K562 (cell line): ENCODE results near the gene CACNA1I. TPM values are rescaled to one million over a fixed set of nuclear protein-coding genes. Genes with fewer than 3 reads are reported as not detected.
A peak's percentile ranks its signal among the peaks of the same experiment; 100 is the strongest.

Source experiments
- CBX3 ChIP-seq, 2 experiments: IDR thresholded peaks; 1 replicate in 1 of 2; 2 replicates in 1 of 2; pipeline ENCODE4 v1.6.1; 2012; ENCODE audit warnings: inconsistent platforms in 2 of 2, low read length in 2 of 2, borderline replicate concordance in 1 of 2, control low read depth in 1 of 2
- DIDO1 ChIP-seq: fragments of 450-650 bp; IDR thresholded peaks from 2 replicates; pipeline ENCODE4 v1.6.1; 2016; ENCODE audit warnings: low read depth, missing biosample characterization, missing genetic modification characterization
- E2F3 ChIP-seq: fragments of 250-450 bp; sonication (Bioruptor Pico); IDR thresholded peaks from 2 replicates; pipeline ENCODE4 v1.4.0; 2020; ENCODE audit warnings: mild to moderate bottlenecking
- ESRRA ChIP-seq: fragments of 450-650 bp; IDR thresholded peaks from 2 replicates; pipeline ENCODE4 v1.6.1; 2014; ENCODE audit warnings: low read depth, mild to moderate bottlenecking, moderate library complexity, borderline replicate concordance
- FOXM1 ChIP-seq, 2 experiments: fragments of 450-650 bp in 1 of 2; sonication (generic) in 1 of 2; formaldehyde crosslinking in 1 of 2; IDR thresholded peaks; 2 replicates each; pipeline versions ENCODE4 v1.6.1 to v1.9.0; 2017 to 2022; ENCODE audit warnings: low read depth in 2 of 2, mild to moderate bottlenecking in 2 of 2, missing genetic modification reagents in 1 of 2, moderate library complexity in 1 of 2
- HDAC2 ChIP-seq: fragments of 450-650 bp; IDR thresholded peaks from 2 replicates; pipeline ENCODE4 v1.6.1; 2016; ENCODE audit warnings: mild to moderate bottlenecking
- MCM3 ChIP-seq: fragments of 450-650 bp; IDR thresholded peaks from 2 replicates; pipeline ENCODE4 v1.6.1; 2016
- NCOA6 ChIP-seq: fragments of 450-650 bp; IDR thresholded peaks from 2 replicates; pipeline ENCODE4 v1.6.1; 2017; ENCODE audit warnings: mild to moderate bottlenecking
- NFIX ChIP-seq: fragments of 250-450 bp; sonication (Bioruptor Pico); IDR thresholded peaks from 2 replicates; pipeline ENCODE4 v1.4.0; 2020; ENCODE audit warnings: low read depth, mild to moderate bottlenecking, moderate library complexity
- NONO ChIP-seq, 2 experiments: fragments of 200-400 bp in 1 of 2; fragments of 450-650 bp in 1 of 2; formaldehyde crosslinking in 1 of 2; IDR thresholded peaks; 2 replicates each; pipeline ENCODE4 v1.6.1; 2017; ENCODE audit warnings: low read depth in 2 of 2, mild to moderate bottlenecking in 2 of 2, moderate library complexity in 2 of 2, low read length in 1 of 2
- POLR2G ChIP-seq: fragments of 200-400 bp; formaldehyde crosslinking; IDR thresholded peaks from 2 replicates; pipeline ENCODE4 v1.6.1; 2017; ENCODE audit warnings: low read depth, mild to moderate bottlenecking, antibody characterized with exemption, low read length, moderate library complexity
- PTBP1 ChIP-seq: fragments of 200-400 bp; formaldehyde crosslinking; IDR thresholded peaks from 2 replicates; pipeline ENCODE4 v1.6.1; 2017; ENCODE audit warnings: low read depth, low read length
- RBM25 ChIP-seq: fragments of 200-400 bp; formaldehyde crosslinking; IDR thresholded peaks from 2 replicates; pipeline ENCODE4 v1.6.1; 2018; ENCODE audit warnings: low read length, low read depth, moderate library complexity; ENCODE audit not compliant: severe bottlenecking
- RNF2 ChIP-seq: sonication (generic); IDR thresholded peaks from 2 replicates; pipeline ENCODE4 v1.6.1; 2016
- SAFB2 ChIP-seq: fragments of 200-400 bp; formaldehyde crosslinking; IDR thresholded peaks from 2 replicates; pipeline ENCODE4 v1.6.1; 2018; ENCODE audit warnings: borderline replicate concordance, low read length, low read depth, moderate library complexity; ENCODE audit not compliant: severe bottlenecking
- SMARCB1 ChIP-seq: IDR thresholded peaks from 2 replicates; pipeline ENCODE4 v1.6.1; 2011; ENCODE audit warnings: improper control_type of control experiment, low read depth; ENCODE audit not compliant: insufficient read length
- SMARCC2 ChIP-seq: fragments of 450-650 bp; IDR thresholded peaks from 2 replicates; pipeline ENCODE4 v1.6.1; 2017; ENCODE audit warnings: antibody characterized with exemption, moderate library complexity, mild to moderate bottlenecking, low read depth
- ZKSCAN1 ChIP-seq: fragments of 150-350 bp; IDR thresholded peaks from 2 replicates; pipeline ENCODE4 v1.6.1; 2016; ENCODE audit warnings: low read depth, low read length
- ZNF174 ChIP-seq: fragments of 250-450 bp; sonication (Bioruptor Pico); IDR thresholded peaks from 2 replicates; pipeline ENCODE4 v1.4.0; 2020; ENCODE audit warnings: mild to moderate bottlenecking
- polyA plus RNA-seq, 8 experiments: library from polyadenylated mRNA; depleted of rRNA in 4 of 8; stranded (reverse) in 5 of 8; unstranded in 3 of 8; fragments of >200 nt; fragmentation: Nextera tagmentation in 2 of 8; fragmentation: Illumina TruSeq in 1 of 8; extraction: Ambion mirVana in 2 of 8; extraction: Trizol in 1 of 8; gene quantifications; 2 replicates each; pipeline versions ENCODE4 v1.2.1 to v1.2.3, GENCODE V29; 2011 to 2014; ENCODE audit warnings: inconsistent platforms in 1 of 8, missing spikeins in 1 of 8
- total RNA-seq, 7 experiments: library from RNA; depleted of rRNA in 6 of 7; stranded (reverse); fragments of >200 nt in 6 of 7; fragmentation: Illumina TruSeq in 2 of 7; extraction: Trizol in 2 of 7; gene quantifications; 2 replicates each; pipeline versions ENCODE4 v1.2.1 to v1.2.3, GENCODE V29; 2011 to 2021; ENCODE audit warnings: low replicate concordance in 1 of 7
- TF ChIP-seq, protein P1 (sequence below): sonication (generic); formaldehyde crosslinking; IDR thresholded peaks from 2 replicates; pipeline ENCODE4 v1.8.0; 2022; ENCODE audit warnings: mild to moderate bottlenecking, missing genetic modification reagents
- TF ChIP-seq, protein P2 (sequence below): sonication (generic); formaldehyde crosslinking; IDR thresholded peaks from 2 replicates; pipeline ENCODE4 v1.8.1; 2023; ENCODE audit warnings: mild to moderate bottlenecking, missing genetic modification reagents, moderate library complexity
- TF ChIP-seq, protein P3 (sequence below): IDR thresholded peaks from 3 replicates; pipeline ENCODE4 v1.6.1; 2011; ENCODE audit warnings: borderline replicate concordance, mild to moderate bottlenecking; ENCODE audit not compliant: insufficient read length, insufficient read depth
- TF ChIP-seq, protein P4 (sequence below), 2 experiments: fragments of 200-800 bp in 1 of 2; sonication (Bioruptor generic) in 1 of 2; sonication (generic) in 1 of 2; formaldehyde crosslinking in 1 of 2; IDR thresholded peaks in 1 of 2; conservative IDR thresholded peaks in 1 of 2; 2 replicates each; pipeline versions ENCODE4 v1.5.0 to v1.6.1; 2016 to 2020; ENCODE audit warnings: missing compliant biosample characterization in 1 of 2, missing genetic modification characterization in 1 of 2, missing genetic modification reagents in 1 of 2
- TF ChIP-seq, protein P5 (sequence below): IDR thresholded peaks from 2 replicates; pipeline ENCODE4 v1.6.1; 2011; ENCODE audit not compliant: insufficient read length; ENCODE audit errors: extremely low read depth

The CACNA1I gene
- total and polyA plus RNA-seq, 9 of the 15 experiments (the other 6 are each of a cell fraction or from before 2014, with no cell fraction given): 0.01 to 0.79 (median 0.32) TPM; not detected in 1

DNA sequence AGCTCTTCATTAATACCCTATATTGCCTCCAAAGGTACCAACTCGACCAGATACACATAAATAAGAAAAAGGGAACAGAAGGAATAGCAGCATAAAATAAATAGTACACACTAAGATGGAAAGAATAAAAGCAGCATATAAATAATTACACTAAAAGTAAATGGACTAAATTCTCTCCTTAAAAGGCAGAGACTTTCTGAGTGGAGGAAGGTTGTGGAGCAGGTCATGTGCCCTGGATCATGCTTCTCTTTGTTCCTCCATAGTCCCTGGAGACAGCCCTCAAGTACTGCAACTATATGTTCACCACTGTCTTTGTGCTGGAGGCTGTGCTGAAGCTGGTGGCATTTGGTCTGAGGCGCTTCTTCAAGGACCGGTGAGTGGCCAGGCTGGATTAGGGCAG is 101.4 kb downstream of the CACNA1I start (continued):
- TF ChIP-seq, protein P1, sequence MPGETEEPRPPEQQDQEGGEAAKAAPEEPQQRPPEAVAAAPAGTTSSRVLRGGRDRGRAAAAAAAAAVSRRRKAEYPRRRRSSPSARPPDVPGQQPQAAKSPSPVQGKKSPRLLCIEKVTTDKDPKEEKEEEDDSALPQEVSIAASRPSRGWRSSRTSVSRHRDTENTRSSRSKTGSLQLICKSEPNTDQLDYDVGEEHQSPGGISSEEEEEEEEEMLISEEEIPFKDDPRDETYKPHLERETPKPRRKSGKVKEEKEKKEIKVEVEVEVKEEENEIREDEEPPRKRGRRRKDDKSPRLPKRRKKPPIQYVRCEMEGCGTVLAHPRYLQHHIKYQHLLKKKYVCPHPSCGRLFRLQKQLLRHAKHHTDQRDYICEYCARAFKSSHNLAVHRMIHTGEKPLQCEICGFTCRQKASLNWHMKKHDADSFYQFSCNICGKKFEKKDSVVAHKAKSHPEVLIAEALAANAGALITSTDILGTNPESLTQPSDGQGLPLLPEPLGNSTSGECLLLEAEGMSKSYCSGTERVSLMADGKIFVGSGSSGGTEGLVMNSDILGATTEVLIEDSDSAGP (CRISPR knock-in tag): no peak
- TF ChIP-seq RBM25 (peak; percentile 57), PTBP1 (no peak), NFIX (CRISPR knock-in tag) (no peak), ZNF174 (CRISPR knock-in tag) (no peak), ZKSCAN1 (no peak), SMARCC2 (no peak), SAFB2 (no peak), NCOA6 (no peak), MCM3 (no peak), FOXM1 (IDR thresholded peaks at IDR 0.05; ENCODE audit: low read depth) (no peak), FOXM1 (CRISPR knock-in tag; IDR thresholded peaks at IDR 0.05; ENCODE audit: low read depth) (no peak), POLR2G (no peak), DIDO1 (no peak), HDAC2 (no peak), RNF2 (no peak), SMARCB1 (no peak), E2F3 (no peak), ESRRA (no peak), NONO (IDR thresholded peaks at IDR 0.05; ENCODE audit: low read depth in 2 of 2, low read length in 1 of 2) (no peak), CBX3 (IDR thresholded peaks at IDR 0.05; ENCODE audit: borderline replicate concordance in 1 of 2, low read length in 2 of 2) (peak in 1 of 2 experiments; percentile 65; a peak in 2 of 3 replicates)
- TF ChIP-seq, protein P2, sequence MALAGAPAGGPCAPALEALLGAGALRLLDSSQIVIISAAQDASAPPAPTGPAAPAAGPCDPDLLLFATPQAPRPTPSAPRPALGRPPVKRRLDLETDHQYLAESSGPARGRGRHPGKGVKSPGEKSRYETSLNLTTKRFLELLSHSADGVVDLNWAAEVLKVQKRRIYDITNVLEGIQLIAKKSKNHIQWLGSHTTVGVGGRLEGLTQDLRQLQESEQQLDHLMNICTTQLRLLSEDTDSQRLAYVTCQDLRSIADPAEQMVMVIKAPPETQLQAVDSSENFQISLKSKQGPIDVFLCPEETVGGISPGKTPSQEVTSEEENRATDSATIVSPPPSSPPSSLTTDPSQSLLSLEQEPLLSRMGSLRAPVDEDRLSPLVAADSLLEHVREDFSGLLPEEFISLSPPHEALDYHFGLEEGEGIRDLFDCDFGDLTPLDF: no peak
- TF ChIP-seq, protein P3, sequence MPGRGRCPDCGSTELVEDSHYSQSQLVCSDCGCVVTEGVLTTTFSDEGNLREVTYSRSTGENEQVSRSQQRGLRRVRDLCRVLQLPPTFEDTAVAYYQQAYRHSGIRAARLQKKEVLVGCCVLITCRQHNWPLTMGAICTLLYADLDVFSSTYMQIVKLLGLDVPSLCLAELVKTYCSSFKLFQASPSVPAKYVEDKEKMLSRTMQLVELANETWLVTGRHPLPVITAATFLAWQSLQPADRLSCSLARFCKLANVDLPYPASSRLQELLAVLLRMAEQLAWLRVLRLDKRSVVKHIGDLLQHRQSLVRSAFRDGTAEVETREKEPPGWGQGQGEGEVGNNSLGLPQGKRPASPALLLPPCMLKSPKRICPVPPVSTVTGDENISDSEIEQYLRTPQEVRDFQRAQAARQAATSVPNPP: no peak
- TF ChIP-seq, protein P4, sequence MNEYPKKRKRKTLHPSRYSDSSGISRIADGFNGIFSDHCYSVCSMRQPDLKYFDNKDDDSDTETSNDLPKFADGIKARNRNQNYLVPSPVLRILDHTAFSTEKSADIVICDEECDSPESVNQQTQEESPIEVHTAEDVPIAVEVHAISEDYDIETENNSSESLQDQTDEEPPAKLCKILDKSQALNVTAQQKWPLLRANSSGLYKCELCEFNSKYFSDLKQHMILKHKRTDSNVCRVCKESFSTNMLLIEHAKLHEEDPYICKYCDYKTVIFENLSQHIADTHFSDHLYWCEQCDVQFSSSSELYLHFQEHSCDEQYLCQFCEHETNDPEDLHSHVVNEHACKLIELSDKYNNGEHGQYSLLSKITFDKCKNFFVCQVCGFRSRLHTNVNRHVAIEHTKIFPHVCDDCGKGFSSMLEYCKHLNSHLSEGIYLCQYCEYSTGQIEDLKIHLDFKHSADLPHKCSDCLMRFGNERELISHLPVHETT (CRISPR knock-in tag; conservative IDR thresholded peaks at IDR 0.05 in 1 of 2, IDR thresholded peaks at IDR 0.05 in 1 of 2): no peak
- TF ChIP-seq, protein P5, sequence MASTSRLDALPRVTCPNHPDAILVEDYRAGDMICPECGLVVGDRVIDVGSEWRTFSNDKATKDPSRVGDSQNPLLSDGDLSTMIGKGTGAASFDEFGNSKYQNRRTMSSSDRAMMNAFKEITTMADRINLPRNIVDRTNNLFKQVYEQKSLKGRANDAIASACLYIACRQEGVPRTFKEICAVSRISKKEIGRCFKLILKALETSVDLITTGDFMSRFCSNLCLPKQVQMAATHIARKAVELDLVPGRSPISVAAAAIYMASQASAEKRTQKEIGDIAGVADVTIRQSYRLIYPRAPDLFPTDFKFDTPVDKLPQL: no peak
